Ureter (tissue), 1 donor: ENCODE data around the gene PDZD7. TPM values are rescaled to one million over a fixed set of nuclear protein-coding genes. Genes with fewer than 3 reads are reported as not detected.
"Not testable (repeated sequence)": the region's sequence is repeated elsewhere in the genome, so short reads cannot be mapped to it uniquely, and the experiment has no call there.

ENCODE experiments used
- DNase-seq: peaks from one replicate; pipeline ENCODE4 v3.0.0-alpha.2; 2020; ENCODE audit warnings: low spot score
- total RNA-seq: library from RNA; stranded (reverse); gene quantifications from one replicate; pipeline ENCODE4 v1.2.4, GENCODE V29; 2023
- donor health status: DM: yes; HTN: yes; CAD: no.

PDZD7 gene
- total RNA-seq, 1 donor from 2014 or later = 0.18 TPM

DNA sequence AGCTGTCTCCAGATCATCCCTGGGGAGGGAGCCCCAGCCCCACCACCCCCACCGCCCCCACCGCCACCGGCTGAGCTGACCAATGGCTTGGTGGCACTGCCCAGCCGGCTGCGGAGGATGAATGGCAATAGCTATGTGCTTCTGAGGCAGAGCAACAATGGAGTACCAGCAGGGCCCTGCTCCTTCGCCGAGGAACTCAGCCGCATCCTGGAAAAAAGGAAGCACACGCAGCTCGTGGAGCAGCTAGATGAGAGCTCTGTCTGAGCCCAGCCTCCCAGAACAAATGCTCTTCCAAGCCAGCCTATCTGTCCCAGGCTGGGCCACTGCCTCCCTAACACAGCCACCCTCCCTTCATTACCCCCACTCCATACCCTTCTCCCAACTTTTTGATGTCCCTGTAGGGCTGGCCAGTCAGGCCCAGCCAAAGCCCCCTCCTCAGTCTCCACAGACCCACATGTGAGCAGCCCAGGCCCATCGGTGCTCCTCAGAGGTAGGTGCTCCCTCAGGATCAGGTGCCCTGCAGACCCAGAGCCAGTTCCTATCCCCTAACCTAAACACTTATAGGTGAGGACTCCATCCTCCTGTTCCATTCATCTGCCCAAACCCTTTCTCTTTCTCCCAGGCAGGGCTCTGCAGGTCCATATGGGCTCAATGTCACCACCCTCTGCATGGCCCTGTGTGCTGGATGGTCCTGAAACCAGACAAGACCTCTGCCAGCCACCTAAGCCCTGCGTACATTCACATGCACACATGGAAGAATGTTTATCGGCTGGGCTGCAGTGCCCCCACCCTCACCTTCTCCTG is 46.9 kb downstream of the PDZD7 start:
- DNase-seq = peak; percentile 23

GRCh38 chr10:100982916-100983830 is 47.8 kb downstream of the PDZD7 start:
- DNase-seq = no peak

DNA sequence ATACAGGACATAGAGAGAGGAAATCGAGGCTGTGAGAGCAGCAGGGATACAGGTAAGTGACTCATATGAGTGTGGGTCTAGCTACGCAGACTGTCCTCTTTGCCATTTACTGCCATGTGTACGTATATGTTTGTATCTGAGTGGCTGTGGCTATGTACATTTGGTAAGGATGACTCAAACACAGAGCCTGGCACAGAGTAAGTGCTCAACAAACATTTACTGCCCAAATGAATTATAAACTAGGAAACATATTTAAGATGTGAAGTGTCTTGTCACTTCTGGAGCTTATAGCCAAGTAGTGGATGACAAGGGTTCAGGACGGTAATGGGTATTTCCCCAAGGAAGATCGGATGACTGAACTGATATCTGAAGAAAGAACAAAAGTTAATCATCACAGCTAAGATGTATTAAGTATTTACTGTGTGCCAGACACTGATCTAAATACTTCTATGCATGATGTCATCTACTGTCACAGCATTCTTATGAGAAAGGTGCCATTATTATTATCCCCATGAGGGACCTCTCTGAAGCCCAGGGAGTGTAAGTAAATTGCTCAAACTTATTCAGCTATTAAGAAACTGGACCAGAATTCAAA is 49.7 kb downstream of the PDZD7 start:
- DNase-seq = no peak

DNA sequence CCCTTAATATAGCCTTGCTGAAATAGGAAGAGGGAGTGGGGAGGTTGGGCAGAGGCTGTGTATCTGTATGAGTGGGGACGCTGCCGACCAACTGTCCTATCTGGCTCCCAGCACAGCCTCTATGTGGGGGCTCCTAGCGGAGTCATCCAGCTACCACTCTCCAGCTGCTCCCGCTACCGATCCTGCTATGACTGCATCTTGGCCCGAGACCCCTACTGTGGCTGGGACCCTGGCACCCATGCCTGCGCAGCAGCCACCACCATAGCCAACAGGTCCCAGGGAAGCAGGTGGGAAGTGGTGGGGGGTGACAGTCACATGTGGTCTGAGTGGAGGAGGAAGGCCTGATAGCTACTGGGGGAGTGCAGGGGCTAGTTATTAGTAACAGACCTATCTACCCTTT is 50.2 kb downstream of the PDZD7 start:
- DNase-seq = no peak

- no peak for DNase-seq
Observed at GRCh38 chr10:100980311-100980710, 50.6 kb downstream of the PDZD7 start.

GRCh38 chr10:100979791-100980272 is 51.1 kb downstream of the PDZD7 start:
- no peak for DNase-seq

GRCh38 chr10:100978901-100979195 is 52.1 kb downstream of the PDZD7 start:
- DNase-seq = no peak

- no peak for DNase-seq
Observed at GRCh38 chr10:100978121-100978900, 52.6 kb downstream of the PDZD7 start.

DNA sequence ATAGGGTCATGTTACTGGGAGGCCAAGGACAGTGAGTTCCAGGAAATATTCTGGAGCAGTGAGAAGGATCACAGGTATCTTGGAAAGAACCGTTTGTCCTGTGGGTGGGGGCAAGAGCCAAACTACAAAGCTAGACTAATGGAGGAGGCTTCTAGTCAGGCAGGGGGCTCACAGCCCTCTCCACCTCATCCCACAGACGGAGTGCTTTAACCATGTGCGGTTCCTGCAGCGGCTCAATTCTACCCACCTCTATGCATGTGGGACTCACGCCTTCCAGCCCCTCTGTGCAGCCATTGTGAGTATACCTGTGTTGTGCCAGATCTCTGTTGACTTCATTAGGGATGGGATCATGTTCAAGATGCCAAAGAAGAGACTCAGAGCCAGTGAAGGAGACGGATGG is 53.5 kb downstream of the PDZD7 start:
- no peak for DNase-seq

DNA sequence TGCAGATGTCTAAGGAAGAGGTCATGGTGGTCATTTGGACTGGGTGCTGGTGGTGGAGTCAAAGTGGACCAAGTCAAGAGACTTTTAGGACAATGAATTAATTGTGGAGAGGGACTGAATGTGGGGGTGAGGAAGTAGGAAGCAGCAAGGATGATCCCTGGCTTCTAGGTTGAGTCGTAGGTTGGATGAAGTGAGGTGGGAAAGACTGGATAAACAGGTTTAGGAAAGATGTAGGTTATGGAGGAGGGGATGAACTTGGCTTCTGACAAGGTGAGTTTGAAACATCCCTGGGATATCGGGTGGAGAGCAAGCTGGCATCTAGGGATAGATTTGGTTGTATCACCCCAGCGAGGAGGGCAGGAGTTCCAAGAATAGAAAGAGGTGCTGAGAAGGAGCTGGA is 54.0 kb downstream of the PDZD7 start:
- no peak for DNase-seq

GRCh38 chr10:100975397-100975796 is 55.5 kb downstream of the PDZD7 start:
- DNase-seq = not testable (repeated sequence)

GRCh38 chr10:100972904-100973535 is 57.9 kb downstream of the PDZD7 start:
- DNase-seq = no peak

- DNase-seq = no peak
Observed at GRCh38 chr10:100972115-100972903, 58.6 kb downstream of the PDZD7 start.

- no peak for DNase-seq
Observed at GRCh38 chr10:100970914-100971811, 59.8 kb downstream of the PDZD7 start.

- DNase-seq = no peak
Observed at GRCh38 chr10:100970076-100970913, 60.6 kb downstream of the PDZD7 start.

- DNase-seq = no peak
Observed at GRCh38 chr10:100969187-100970075, 61.5 kb downstream of the PDZD7 start, which contains the start of gene SEMA4G. Gene SEMA4G (plus strand): TSS chr10:100969504. CDS start chr10:100972913, 3,409 bp downstream.

DNA sequence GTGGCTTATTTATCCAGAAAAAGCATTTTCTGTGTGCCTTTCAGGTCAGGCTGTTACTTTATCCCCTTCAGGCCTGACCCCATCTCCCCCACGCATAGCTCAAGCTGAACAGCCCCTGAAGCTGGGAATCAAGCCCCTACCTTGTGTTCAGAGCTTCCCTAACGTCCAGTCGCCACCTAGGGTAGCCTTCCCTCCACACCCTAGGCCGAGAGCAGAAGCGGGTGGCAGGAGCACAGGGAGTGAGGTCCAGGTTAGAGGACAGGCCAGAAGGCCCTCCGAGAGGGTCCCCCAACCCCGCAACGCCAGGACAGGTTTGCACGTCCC is 62.1 kb downstream of the PDZD7 start:
- DNase-seq = no peak
